Left lung (tissue), 10 donors: Measurements from ENCODE around the gene ZC3H14. TPM values are rescaled to one million over a fixed set of nuclear protein-coding genes. Genes with fewer than 3 reads are reported as not detected.

ENCODE experiments used
- ATAC-seq: fragments of 200-7000 bp; cut with Tn5 transposase; one replicate; pipeline ENCODE4 v1.9.1; 2020; ENCODE audit warnings: moderate library complexity
- DNase-seq, 4 donors: peaks; one replicate each; pipeline ENCODE4 v3.0.0-alpha.2; 2013 to 2020
- H3K27ac ChIP-seq, 2 donors: fragments of 200-600 bp; sonication (generic) in 1 of 2; one replicate each; pipeline versions ENCODE4 v1.5.0 to v1.8.0; 2020 to 2021
- H3K27me3 ChIP-seq, 2 donors: fragments of 200-600 bp; sonication (generic) in 1 of 2; one replicate each; pipeline versions ENCODE4 v1.5.0 to v1.8.0; 2020 to 2021
- H3K36me3 ChIP-seq, 2 donors: fragments of 200-600 bp; sonication (generic) in 1 of 2; one replicate each; pipeline versions ENCODE4 v1.5.0 to v1.8.0; 2020 to 2021
- H3K4me1 ChIP-seq, 2 donors: fragments of 200-600 bp; one replicate each; pipeline ENCODE4 v1.8.0; 2021
- H3K4me3 ChIP-seq, 2 donors: fragments of 200-600 bp; sonication (generic) in 1 of 2; one replicate each; pipeline versions ENCODE4 v1.5.0 to v1.8.0; 2020 to 2021; ENCODE audit warnings: mild to moderate bottlenecking in 1 of 2
- H3K9me3 ChIP-seq, 2 donors: fragments of 200-600 bp; sonication (generic) in 1 of 2; one replicate each; pipeline versions ENCODE4 v1.5.0 to v1.8.0; 2020 to 2021
- intact Hi-C, 2 donors: fragments of 100-400 bp; cut with DNase I; formaldehyde crosslinking; loops; one replicate each; pipeline versions ENCODE4 v1.11.2 to v1.14.2; 2022
- polyA plus RNA-seq, 6 donors: library from polyadenylated mRNA; unstranded; fragments of 120-200 nt; gene quantifications; one replicate each; pipeline ENCODE4 v1.2.1, GENCODE V29; 2013; ENCODE audit not compliant: insufficient read length in 6 of 6
- total RNA-seq, 2 donors: library from RNA; stranded (reverse); fragmentation: NEBNext Ultra II Directional; extraction: Animal tissue kit (Norgen Biotek cat#: 25700); gene quantifications; one replicate each; pipeline ENCODE4 v1.2.1, GENCODE V29; 2021
- TF ChIP-seq, protein P1 (sequence below), 2 donors: fragments of 200-600 bp; sonication (generic) in 1 of 2; IDR thresholded peaks; one replicate each; pipeline versions ENCODE4 v1.5.0 to v1.8.0; 2021; ENCODE audit warnings: antibody characterized with exemption in 2 of 2
- donor health status: DM: no; HTN: yes; CAD: no.
- donor health status: DM: no; HTN: no; CAD: no.

Gene ZC3H14
- total and polyA plus RNA-seq, 8 donors, result 46.6 to 86.2 (median 80.0) TPM

DNA sequence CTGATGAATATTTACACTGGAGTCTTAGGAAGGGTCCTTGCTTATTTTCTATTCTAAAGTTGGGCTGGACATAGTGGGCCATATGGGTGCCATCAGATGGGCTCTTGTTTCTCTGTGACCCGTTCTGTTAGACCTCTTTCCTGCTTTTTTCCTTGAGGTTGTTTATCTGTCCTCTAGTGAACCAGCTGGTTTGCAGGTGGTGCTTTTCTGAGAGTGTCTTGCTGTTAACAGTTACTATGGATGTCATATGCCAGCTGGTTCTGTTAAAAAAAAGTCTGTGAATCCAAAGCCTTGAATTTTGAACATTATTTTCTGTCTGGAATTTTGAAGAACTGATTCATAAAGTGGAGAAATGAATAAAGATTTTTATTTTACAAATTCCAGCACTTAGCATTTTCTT lies 29.2 kb downstream of the ZC3H14 start:
- Histone ChIP-seq H3K4me1 (no peaks in the 10 kb centered on the region), H3K4me3 (no peak overlapping the region), H3K9me3 (no peaks in the 10 kb centered on the region), H3K27ac (no peak overlapping the region), H3K27me3 (no peaks in the 10 kb centered on the region), H3K36me3 (peaks cover 0 to 66% of the 10 kb centered on the region in 2 donors)
- peak in 1 of 4 donors; percentile 10 for DNase-seq
- intact Hi-C loops, result no loop called here
- no peak for ATAC-seq
- TF ChIP-seq, protein P1, sequence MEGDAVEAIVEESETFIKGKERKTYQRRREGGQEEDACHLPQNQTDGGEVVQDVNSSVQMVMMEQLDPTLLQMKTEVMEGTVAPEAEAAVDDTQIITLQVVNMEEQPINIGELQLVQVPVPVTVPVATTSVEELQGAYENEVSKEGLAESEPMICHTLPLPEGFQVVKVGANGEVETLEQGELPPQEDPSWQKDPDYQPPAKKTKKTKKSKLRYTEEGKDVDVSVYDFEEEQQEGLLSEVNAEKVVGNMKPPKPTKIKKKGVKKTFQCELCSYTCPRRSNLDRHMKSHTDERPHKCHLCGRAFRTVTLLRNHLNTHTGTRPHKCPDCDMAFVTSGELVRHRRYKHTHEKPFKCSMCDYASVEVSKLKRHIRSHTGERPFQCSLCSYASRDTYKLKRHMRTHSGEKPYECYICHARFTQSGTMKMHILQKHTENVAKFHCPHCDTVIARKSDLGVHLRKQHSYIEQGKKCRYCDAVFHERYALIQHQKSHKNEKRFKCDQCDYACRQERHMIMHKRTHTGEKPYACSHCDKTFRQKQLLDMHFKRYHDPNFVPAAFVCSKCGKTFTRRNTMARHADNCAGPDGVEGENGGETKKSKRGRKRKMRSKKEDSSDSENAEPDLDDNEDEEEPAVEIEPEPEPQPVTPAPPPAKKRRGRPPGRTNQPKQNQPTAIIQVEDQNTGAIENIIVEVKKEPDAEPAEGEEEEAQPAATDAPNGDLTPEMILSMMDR (IDR thresholded peaks at IDR 0.05), result no peak

DNA sequence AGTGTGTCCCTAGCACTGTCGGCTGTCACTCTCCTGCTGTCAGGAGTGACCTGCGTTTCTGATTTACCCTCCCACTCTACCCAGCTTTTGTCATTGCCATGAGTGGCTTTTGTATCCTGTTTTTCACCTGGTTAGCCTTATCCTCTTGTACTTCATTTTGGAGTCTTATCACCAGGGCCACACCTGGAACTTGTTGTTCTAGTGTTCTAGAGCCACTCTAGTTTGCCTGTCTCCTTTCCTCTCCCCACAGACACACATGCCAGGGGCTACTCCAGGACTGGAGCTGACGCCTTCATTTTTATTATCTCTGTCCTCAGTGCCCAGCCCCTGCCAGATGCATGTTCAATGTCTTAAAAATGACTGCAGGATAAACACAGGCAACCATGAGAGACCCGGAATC lies 34.2 kb downstream of the ZC3H14 start:
- DNase-seq (no peak), ATAC-seq (peak; percentile 28)
- Histone ChIP-seq H3K4me1 (no peaks in the 10 kb centered on the region), H3K9me3 (no peaks in the 10 kb centered on the region), H3K4me3 (no peak overlapping the region), H3K27ac (no peak overlapping the region), H3K27me3 (no peaks in the 10 kb centered on the region), H3K36me3 (peaks cover 0 to 78% of the 10 kb centered on the region in 2 donors)
- intact Hi-C loops, result no loop called here
- TF ChIP-seq, protein P1 (IDR thresholded peaks at IDR 0.05), result no peak

DNA sequence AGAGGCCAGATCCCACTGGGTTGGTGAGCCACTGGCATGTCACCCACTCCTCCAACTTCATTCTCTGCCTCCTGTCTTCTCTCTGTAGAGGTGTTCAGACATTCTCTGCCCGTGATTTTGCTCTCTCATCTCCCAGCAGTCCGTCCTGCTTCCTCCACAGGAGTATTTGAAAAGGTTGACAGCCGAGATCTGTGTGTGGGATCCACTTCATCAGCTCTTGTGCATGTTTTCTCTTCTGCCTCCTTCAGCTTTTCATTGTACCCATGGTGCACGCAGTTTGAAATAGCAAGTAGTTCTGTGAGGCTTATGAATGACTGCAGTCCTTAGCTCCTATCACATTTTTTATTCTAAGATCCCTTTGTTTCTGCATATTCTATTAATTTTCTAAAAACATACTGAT lies 34.8 kb downstream of the ZC3H14 start:
- ATAC-seq (no peak), DNase-seq (no peak)
- Histone ChIP-seq H3K9me3 (no peaks in the 10 kb centered on the region), H3K4me3 (no peak overlapping the region), H3K27me3 (no peaks in the 10 kb centered on the region), H3K4me1 (no peaks in the 10 kb centered on the region), H3K36me3 (peaks cover 0 to 81% of the 10 kb centered on the region in 2 donors), H3K27ac (no peak overlapping the region)
- intact Hi-C loops, result no loop called here
- TF ChIP-seq, protein P1 (IDR thresholded peaks at IDR 0.05), result no peak

DNA sequence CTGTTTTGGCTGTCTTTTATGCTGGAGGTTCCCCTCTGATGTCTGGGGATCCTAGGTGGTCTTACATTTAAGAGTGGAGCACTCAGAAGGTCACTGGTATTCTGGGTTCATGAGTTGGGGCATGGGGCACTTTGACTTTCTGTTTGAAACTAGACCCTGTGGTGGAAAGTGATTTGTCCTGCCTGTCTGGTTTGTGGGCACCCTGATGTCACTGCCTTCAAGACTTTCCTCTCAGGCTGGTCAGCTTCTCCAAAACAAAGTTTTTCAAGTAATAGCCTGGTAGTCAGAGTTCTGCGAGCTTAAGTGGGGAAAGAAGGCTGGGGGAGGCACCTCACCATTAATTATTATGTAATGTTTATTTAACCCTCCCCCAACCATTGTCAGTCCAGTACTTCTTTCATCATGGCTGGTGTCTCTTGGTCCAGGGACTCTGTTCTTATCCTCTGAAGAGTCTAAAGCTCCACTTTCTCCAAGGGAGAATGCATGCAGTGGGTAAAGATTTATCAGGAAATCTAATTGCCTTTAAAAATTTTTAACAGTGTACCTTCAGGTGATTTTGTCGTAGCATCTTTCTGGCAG lies 35.3 kb downstream of the ZC3H14 start:
- Histone ChIP-seq H3K27ac (no peak overlapping the region), H3K36me3 (peaks cover 0 to 81% of the 10 kb centered on the region in 2 donors), H3K4me1 (no peaks in the 10 kb centered on the region), H3K9me3 (no peaks in the 10 kb centered on the region), H3K4me3 (no peak overlapping the region), H3K27me3 (no peaks in the 10 kb centered on the region)
- no peak for DNase-seq
- TF ChIP-seq, protein P1 (IDR thresholded peaks at IDR 0.05), result no peak
- ATAC-seq, result no peak
- intact Hi-C loops, result no loop called here

DNA sequence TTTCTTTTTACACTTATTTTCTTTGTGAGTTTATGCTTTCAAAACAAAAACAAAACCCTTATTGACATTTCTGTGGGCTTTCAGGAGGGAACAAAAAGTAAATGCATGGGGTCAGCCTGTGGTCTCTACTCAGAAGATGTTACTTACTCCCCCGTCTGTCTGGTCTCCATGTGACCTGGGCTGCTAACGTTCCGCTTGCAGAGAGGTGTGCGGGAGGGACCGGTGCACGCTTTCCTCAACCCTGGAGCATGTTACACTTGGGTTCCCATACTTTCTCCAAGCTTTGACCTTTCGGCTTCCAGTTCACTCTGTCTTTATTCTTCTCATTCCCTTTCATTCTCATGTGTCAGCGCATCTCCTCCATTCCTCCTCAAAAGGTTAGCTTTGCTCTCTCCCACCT lies 36.5 kb downstream of the ZC3H14 start:
- Histone ChIP-seq H3K4me3 (no peak overlapping the region), H3K36me3 (peaks cover 0 to 85% of the 10 kb centered on the region in 2 donors), H3K27ac (no peak overlapping the region), H3K9me3 (no peaks in the 10 kb centered on the region), H3K4me1 (no peaks in the 10 kb centered on the region), H3K27me3 (no peaks in the 10 kb centered on the region)
- intact Hi-C loops, result no loop called here
- TF ChIP-seq, protein P1 (IDR thresholded peaks at IDR 0.05), result no peak
- DNase-seq (no peak), ATAC-seq (no peak)
